H1 (cell line): Measurements from ENCODE around the gene SPATS2.

Source experiments
- ASH2L ChIP-seq: fragments of 200-600, 300-600 bp; sonication (generic); IDR thresholded peaks from one replicate; pipeline ENCODE4 v1.7.1; 2017; ENCODE audit warnings: low read length
- CBX5 ChIP-seq: fragments of 300-800, 300-1000 bp; sonication (generic); IDR thresholded peaks from 2 replicates; pipeline ENCODE4 v1.7.1; 2016; ENCODE audit warnings: antibody characterized with exemption, low read length, low read depth
- CHD1 ChIP-seq: IDR thresholded peaks from 2 replicates; pipeline ENCODE4 v1.6.1; 2012; ENCODE audit warnings: low read depth, low read length, improper control_type of control experiment
- RAD21 ChIP-seq, 2 experiments: IDR thresholded peaks in 1 of 2; conservative IDR thresholded peaks in 1 of 2; 2 replicates each; pipeline ENCODE4 v1.6.1; 2011; ENCODE audit warnings: low read depth in 2 of 2, low read length in 2 of 2, improper control_type of control experiment in 1 of 2, inconsistent platforms in 1 of 2, mild to moderate bottlenecking in 1 of 2, moderate library complexity in 1 of 2
- SIRT6 ChIP-seq: IDR thresholded peaks from one replicate; pipeline ENCODE4 v1.7.1; 2012; ENCODE audit warnings: low read length, inconsistent platforms
- YY1 ChIP-seq: IDR thresholded peaks from 2 replicates; pipeline ENCODE4 v1.6.1; 2011; ENCODE audit warnings: low read depth, mild to moderate bottlenecking, low read length
- TF ChIP-seq, protein P1 (sequence below), 3 experiments: IDR thresholded peaks; 1 replicate in 2 of 3; 2 replicates in 1 of 3; pipeline versions ENCODE4 v1.5.1 to v1.6.1; 2011; ENCODE audit warnings: low read length in 3 of 3, mild to moderate bottlenecking in 3 of 3, inconsistent platforms in 2 of 3, low read depth in 1 of 3, moderate library complexity in 1 of 3; ENCODE audit not compliant: insufficient read depth in 1 of 3; ENCODE audit errors: control extremely low read depth in 1 of 3

DNA sequence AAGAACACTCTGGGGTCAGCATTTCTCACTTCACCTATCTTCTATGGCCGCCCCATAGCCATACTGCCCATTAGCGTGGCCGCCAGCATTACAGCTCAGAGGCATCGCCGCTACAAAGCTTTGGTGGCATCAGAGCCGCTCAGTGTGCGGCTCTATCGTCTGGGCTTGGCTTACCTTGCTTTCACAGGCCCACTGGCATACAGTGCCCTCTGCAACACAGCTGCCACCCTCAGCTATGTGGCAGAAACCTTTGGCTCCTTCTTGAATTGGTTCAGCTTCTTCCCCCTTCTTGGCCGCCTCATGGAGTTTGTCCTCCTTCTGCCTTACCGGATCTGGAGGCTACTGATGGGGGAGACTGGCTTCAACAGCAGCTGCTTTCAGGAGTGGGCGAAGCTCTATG lies 18.0 kb upstream of the SPATS2 start:
- no peak for TF ChIP-seq CHD1
- no peak for TF ChIP-seq CBX5
- TF ChIP-seq, protein P1, sequence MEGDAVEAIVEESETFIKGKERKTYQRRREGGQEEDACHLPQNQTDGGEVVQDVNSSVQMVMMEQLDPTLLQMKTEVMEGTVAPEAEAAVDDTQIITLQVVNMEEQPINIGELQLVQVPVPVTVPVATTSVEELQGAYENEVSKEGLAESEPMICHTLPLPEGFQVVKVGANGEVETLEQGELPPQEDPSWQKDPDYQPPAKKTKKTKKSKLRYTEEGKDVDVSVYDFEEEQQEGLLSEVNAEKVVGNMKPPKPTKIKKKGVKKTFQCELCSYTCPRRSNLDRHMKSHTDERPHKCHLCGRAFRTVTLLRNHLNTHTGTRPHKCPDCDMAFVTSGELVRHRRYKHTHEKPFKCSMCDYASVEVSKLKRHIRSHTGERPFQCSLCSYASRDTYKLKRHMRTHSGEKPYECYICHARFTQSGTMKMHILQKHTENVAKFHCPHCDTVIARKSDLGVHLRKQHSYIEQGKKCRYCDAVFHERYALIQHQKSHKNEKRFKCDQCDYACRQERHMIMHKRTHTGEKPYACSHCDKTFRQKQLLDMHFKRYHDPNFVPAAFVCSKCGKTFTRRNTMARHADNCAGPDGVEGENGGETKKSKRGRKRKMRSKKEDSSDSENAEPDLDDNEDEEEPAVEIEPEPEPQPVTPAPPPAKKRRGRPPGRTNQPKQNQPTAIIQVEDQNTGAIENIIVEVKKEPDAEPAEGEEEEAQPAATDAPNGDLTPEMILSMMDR (IDR thresholded peaks at IDR 0.05; ENCODE audit: control extremely low read depth in 1 of 3, insufficient read depth in 1 of 3, low read depth in 1 of 3, low read length in 3 of 3): no peak
- no peak for TF ChIP-seq ASH2L
- TF ChIP-seq RAD21 (IDR thresholded peaks at IDR 0.05 in 1 of 2, conservative IDR thresholded peaks at IDR 0.05 in 1 of 2; ENCODE audit: low read depth in 2 of 2, low read length in 2 of 2): no peak
- no peak for TF ChIP-seq SIRT6
- TF ChIP-seq YY1: no peak
